HPDE6-E6E7 (cell line): ENCODE data around the gene SHH.
"Not testable (repeated sequence)": the region's sequence is repeated elsewhere in the genome, so short reads cannot be mapped to it uniquely, and the experiment has no call there.

Experiments used
- DNase-seq: peaks from one replicate; pipeline ENCODE4 v3.0.0; 2011; ENCODE audit warnings: missing footprints; ENCODE audit errors: extremely low spot score

The SHH gene

GRCh38 chr7:155842496-155843265 lies 30.4 kb upstream of the SHH start:
- DNase-seq, result no peak

- no peak for DNase-seq
These were observed 28.6 kb upstream of the SHH start for GRCh38 chr7:155840909-155841308.

- DNase-seq, result no peak
These were observed 28.1 kb upstream of the SHH start for GRCh38 chr7:155840262-155840885.

- no peak for DNase-seq
These were observed 27.2 kb upstream of the SHH start for GRCh38 chr7:155839461-155839860.

GRCh38 chr7:155838312-155838711 lies 26.0 kb upstream of the SHH start:
- not testable (repeated sequence) for DNase-seq

GRCh38 chr7:155837126-155837479 lies 24.8 kb upstream of the SHH start:
- no peak for DNase-seq

- DNase-seq, result no peak
These were observed 24.2 kb upstream of the SHH start for GRCh38 chr7:155836216-155837125.

- no peak for DNase-seq
These were observed 23.4 kb upstream of the SHH start for GRCh38 chr7:155835446-155836215.

GRCh38 chr7:155834486-155835048 lies 22.3 kb upstream of the SHH start:
- no peak for DNase-seq

GRCh38 chr7:155833651-155834050 lies 21.4 kb upstream of the SHH start:
- no peak for DNase-seq

GRCh38 chr7:155832581-155832981 lies 20.3 kb upstream of the SHH start:
- DNase-seq, result no peak

GRCh38 chr7:155831807-155832524 lies 19.7 kb upstream of the SHH start:
- DNase-seq, result no peak

- no peak for DNase-seq
These were observed 18.9 kb upstream of the SHH start for GRCh38 chr7:155830961-155831806.

GRCh38 chr7:155829796-155830470 lies 17.7 kb upstream of the SHH start:
- no peak for DNase-seq

- DNase-seq, result no peak
These were observed 13.1 kb upstream of the SHH start for GRCh38 chr7:155825336-155825735.

GRCh38 chr7:155824227-155824886 lies 12.1 kb upstream of the SHH start:
- no peak for DNase-seq

GRCh38 chr7:155821851-155822250 lies 9.6 kb upstream of the SHH start:
- no peak for DNase-seq

- DNase-seq, result no peak
These were observed 8.5 kb upstream of the SHH start for GRCh38 chr7:155820788-155821187.

GRCh38 chr7:155820246-155820645 lies 8.0 kb upstream of the SHH start:
- DNase-seq, result no peak
